T-helper 9 cell (primary cell): ENCODE data around the gene SBNO2.

Experiments
- DNase-seq: peaks from one replicate; pipeline ENCODE4 v3.0.0-alpha.2; 2020

Gene SBNO2

DNA sequence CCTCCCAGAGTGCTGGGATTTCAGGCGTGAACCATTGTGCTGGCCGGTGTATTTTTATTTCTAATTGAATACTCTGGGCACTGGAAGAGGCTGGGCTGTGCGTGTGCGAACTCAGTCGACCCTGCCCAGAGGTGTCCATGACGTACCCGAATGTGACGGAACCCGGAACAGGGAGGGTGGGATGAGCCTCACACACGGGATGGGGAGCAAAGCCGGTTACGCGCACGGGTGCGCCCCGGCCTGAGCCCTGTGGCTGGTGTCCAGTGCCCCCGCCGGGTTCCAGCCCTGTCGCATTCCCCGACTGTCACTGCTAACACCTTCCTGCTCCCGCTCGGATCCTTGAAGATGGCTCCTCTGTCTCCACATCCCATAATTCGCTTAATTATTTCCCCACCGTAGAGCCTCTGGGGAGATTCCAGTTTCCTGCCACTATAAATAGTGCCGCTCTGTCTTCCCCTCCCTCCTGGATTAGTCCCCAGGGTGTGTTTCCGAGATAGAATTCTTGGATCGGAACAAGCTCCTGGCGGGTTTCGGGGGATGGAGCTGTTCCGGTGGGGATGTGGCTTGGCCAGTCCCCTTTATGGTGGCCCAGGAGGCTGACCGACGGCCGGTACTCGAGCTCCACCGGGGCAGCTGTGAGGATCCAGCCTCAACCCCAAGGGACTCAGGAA, 22.0 kb downstream of the SBNO2 start:
- DNase-seq: no peak

- DNase-seq: no peak
Observed at GRCh38 chr19:1151037-1151724, 22.9 kb downstream of the SBNO2 start.

- DNase-seq: no peak
Observed at GRCh38 chr19:1150333-1151036, 23.6 kb downstream of the SBNO2 start.

GRCh38 chr19:1149259-1150045, 24.6 kb downstream of the SBNO2 start:
- no peak for DNase-seq

DNA sequence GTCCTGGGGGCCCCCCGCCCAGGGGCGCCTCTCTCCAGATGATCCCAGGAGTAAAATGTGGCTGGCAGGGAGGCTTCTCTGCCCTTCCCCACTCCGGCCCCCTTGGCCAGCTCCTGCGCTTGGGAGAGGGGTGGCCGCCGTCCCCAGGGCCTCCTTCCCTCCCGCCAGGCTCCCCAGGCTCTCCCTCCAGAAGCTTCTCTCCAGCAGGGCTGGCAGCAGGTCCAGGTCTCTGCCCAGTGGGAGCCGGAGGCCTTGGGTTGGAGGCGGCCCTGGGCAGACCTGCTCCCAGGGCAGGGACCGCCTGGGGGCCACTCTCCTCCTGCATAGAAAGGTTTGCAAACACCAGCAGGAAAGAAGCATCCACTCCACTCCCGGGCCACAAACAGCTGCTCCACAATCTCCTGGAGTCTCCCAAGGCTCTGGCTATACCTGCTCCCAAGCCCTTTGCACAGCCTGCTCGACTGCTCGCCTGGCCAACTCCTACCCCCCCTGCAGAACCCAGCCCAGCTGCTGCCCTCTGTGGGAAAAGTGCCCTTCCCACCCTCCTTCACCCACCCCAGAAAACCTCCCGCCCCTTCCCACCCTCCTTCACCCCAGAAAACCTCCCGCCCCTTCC, 26.0 kb downstream of the SBNO2 start:
- DNase-seq: no peak

- no peak for DNase-seq
Observed at GRCh38 chr19:1146858-1147780, 26.9 kb downstream of the SBNO2 start.

DNA sequence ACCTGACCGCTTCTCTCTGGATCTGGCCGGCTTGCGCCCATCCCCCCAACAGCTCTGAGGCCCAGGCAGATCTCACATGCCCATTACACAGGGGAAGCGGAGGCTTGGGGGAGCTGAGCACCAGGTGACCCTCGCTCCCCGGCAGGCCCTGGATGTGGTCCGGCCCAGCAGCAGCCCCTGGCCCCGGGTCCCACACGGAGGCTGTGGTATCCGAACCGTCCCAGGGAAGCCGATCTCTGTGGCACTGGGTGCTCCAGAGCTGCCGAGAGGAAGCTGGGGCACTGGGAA, 27.7 kb downstream of the SBNO2 start:
- no peak for DNase-seq

GRCh38 chr19:1145635-1146411, 28.2 kb downstream of the SBNO2 start:
- no peak for DNase-seq

- DNase-seq: no peak
Observed at GRCh38 chr19:1144741-1145140, 29.3 kb downstream of the SBNO2 start.

DNA sequence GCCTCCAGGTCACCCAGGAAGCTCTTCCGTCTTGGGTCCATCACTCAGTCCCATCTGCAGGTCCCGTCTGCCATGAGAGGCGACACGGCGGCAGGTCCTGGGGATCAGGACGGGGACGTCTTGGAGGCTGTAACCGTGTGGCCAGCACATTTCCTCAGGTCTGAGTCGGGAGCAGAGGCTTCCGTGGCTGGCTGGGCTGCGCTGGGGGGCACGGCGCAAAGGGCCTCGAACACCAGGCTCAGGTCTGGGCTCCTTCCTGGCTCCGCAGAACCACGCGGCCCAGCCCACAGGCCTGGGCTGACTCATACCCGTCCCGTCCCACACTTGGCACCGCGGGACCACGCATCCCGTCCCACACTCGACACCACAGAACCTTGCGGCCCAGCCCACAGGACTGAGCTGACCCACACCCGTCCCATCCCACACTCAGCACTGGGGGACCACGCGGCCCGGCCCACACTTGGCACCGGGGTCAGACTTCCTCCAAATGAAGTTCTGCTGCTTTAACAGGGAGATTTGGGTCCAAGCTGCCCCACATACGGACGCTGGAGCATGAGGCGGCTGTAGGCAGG, 30.2 kb downstream of the SBNO2 start:
- no peak for DNase-seq

DNA sequence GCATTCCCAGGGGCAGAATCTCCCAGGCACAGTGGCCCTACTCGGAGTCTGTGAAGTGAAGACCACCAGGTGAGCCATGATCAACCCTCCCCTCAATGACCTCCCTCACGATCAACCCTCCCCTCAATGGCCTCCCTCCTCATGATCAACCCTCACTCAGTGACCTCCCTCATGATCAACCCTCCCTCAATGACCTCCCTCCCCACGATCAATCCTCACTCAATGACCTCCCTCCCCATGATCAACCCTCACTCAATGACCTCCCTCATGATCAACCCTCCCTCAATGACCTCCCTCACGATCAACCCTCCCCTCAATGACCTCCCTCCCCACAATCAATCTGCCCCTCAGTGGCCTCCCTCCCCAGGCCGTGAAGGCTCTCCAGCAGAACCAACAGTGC, 32.1 kb downstream of the SBNO2 start:
- no peak for DNase-seq

DNA sequence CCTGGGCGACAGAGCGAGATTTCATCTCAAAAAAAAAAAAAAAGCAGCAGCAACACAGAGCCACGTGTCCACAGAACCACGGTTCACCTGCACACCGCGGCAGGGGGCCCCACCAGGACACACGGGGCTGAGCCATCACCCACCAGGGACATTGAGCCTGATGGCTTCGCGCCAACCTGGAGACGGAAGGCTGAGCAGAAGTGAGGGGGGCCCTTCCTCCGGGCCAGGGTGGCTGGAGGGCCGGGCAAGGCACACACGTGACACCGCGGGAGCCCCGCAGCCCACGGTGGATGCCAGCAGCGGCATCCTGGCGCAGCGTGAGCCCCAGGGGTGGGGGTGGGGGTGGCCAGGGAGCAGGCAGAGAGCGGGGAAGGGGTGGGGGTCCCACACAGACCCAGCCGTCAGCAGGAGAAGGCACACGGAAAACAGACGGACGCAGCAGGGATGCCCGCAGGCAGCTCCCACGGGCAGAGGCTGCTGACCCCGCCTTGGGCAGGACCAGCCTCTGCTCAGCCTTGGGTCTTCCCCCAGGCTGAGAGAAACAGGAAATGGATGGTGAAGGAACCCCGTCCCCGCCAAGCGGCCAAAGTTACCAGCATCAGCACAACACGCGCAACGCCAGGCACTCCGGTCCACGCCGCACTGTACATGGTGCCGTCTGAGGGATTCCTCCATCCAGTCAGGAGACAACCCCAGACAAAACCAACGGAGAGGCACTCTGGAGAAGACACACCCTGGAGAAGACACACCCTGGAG, 33.6 kb downstream of the SBNO2 start:
- DNase-seq: no peak

GRCh38 chr19:1139126-1139525, 34.9 kb downstream of the SBNO2 start:
- DNase-seq: no peak

GRCh38 chr19:1138121-1138520, 35.9 kb downstream of the SBNO2 start:
- DNase-seq: no peak

DNA sequence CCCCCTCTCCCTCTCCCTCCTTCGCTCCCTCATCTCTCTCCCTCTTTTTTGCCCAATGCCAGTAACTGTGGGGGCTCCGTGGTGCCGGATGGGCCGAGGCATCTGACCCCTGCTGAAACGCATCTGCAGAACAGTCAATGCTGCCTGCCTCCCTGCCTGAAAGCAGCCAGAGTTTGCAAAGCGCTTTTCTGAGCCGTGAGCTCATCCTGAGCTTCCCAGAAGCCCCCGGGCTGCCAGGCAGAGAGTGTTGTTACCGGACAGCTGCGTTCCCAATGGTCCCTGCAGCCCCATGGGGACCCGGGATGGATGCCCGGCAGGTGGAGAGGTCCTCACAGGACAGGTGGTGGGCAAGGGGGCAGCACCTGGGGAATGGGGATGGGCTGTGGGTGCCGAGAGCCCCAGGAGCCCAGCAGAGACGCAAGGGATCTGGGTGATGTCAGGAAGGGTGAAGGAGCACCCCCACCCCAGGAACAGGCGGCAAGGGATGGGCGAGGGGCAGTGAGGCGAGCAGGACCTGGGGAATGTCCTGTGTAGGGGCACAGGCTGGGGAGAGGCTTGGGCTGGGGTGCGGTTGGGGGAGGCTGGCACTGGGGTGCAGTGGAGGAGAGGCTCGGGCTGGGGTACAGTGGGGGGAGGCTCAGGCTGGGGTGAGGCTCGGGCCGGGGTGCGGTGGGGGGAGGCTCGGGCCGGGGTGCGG, 37.3 kb downstream of the SBNO2 start:
- no peak for DNase-seq

GRCh38 chr19:1136201-1136600, 37.9 kb downstream of the SBNO2 start:
- DNase-seq: no peak

- no peak for DNase-seq
Observed at GRCh38 chr19:1135454-1135853, 38.6 kb downstream of the SBNO2 start.

DNA sequence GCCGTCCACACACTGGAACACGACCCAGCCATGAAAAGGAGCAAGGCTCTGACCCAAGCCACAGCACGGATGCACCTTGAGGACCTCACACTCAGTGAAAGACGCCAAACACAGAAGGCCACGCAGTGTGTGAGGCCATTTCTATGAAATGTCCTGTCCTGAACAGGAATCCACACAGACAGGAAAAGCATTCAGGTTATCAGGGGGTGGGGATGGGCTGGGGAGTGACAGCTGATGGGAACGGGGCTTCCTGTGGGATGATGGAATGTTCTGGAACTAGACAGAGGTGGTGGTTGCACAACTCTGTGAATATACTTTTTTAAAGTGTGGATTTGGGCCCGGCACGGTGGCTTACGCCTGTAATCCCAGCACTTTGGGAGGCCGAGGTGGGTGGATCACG, 39.6 kb downstream of the SBNO2 start:
- DNase-seq: no peak

DNA sequence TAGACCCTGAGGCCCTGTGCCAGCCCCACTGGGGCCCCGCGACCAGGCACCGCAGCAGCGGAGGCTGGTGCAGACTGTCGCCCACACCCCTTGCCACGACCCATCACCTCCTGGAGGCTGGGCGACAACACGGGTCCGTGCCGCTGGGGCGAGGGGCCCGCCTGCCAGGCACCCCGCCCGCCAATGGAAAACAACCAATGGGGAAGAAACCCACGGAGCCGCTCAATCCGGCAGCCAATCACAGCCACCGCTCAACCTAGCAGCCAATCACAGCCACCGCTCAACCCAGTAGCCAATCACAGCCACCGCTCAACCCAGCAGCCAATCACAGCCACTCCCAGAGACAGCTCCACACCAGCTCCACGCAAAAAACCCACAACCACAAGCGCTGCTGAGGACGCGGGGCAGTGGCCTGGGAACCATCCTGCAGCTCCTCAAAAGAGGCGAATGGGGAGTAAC, 40.6 kb downstream of the SBNO2 start:
- DNase-seq: peak; percentile 79
